ENCODE results near the gene CAPS. TPM values are rescaled to one million over a fixed set of nuclear protein-coding genes. Genes with fewer than 3 reads are reported as not detected.

Gene CAPS
- total and polyA plus RNA-seq, 5 donors from 2014 or later, result 1.2 to 38.8 (median 2.9) TPM

DNA sequence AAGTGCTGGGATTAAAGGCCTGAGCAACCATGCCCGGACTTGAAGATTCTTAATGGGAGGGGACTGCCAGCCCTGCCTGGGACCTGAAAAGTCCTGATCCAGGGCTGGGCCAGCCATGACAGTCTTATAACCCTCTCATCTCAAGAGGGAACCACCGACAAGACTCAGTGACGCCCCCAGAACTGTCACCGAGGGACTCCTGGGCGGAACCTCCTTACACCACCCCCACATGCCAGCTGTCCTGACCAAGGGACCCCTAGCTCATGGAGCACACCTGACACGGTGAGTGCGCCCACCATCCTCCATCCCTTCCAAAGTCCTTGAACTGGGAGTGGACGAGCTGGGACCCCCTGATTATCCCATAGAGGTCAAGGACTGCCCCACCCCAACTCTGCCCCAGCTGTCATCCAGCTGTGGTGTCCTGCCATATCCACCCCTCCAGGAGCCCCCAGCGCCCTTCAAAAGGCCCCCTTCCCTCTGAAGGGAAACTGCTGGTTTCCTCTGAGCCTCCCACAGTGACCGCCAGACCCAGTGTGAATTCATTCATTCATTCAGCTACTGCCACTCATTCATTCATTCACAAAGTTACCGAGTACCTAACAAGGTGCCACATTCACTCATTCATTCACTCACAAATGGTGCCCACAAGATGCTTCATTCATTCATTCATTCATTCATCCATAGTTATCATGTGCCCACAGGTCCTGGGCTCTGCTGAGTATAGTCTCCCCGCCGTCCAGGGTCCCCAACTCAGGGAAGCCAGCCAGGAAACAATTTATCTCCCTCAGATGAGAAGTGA lies 14.1 kb upstream of the CAPS start:
- DNase-seq (no peak), ATAC-seq (ENCODE audit: low read depth in 2 of 2) (no peak)
- Mint-ChIP-seq H3K4me3 (peak overlapping the region in 3 of 4 donors; percentile 49 to 74 (median 50)), H3K27me3 (peaks cover 4% of the 10 kb centered on the region), H3K9me3 (no peaks in the 10 kb centered on the region), H3K36me3 (peaks cover 9% of the 10 kb centered on the region), H3K27ac (peak overlapping the region in 1 of 3 donors; percentile 17), H3K4me1 (peaks cover 0 to 41% (median 15%) of the 10 kb centered on the region in 4 donors)
- peaks cover 29% of the 10 kb centered on the region for H3K36me3 ChIP-seq (ENCODE audit: control insufficient read depth, insufficient read depth, low read length)
- H3K9me3 ChIP-seq (ENCODE audit: control insufficient read depth in 2 of 2, low read length in 2 of 2), result no peaks in the 10 kb centered on the region
- no peaks in the 10 kb centered on the region for H3K27me3 ChIP-seq (ENCODE audit: control insufficient read depth, insufficient read depth, low read length)
- H3K27ac ChIP-seq (ENCODE audit: insufficient read depth, low read length, poor library complexity, severe bottlenecking), result no peak overlapping the region
- peaks cover 19% of the 10 kb centered on the region for H3K4me1 ChIP-seq (ENCODE audit: control insufficient read depth, insufficient read depth, low read length, poor library complexity, severe bottlenecking)
- no peak overlapping the region for H3K4me3 ChIP-seq (ENCODE audit: low read depth, low read length)

DNA sequence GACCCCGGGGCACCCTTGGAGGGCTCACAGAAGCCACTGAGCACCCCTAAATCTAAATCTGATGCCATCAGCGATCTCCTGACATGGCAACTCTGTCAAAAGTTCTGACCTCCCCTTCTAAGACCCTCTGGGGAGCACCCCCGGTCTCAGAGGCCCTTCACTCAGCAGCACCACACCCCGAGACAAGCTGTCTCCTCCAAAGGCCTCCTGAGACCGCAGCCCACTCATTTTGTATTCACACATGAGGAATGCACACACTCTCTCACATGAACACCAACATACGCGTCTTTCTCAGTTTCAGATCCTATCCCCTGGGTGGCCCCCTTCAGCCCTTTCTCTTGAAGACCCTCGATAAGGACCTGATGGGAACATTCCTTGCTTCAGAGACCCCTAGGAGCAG lies 13.1 kb upstream of the CAPS start:
- DNase-seq (no peak), ATAC-seq (ENCODE audit: low read depth in 2 of 2) (no peak)
- Histone ChIP-seq H3K4me1 (ENCODE audit: control insufficient read depth, insufficient read depth, low read length, poor library complexity, severe bottlenecking) (peaks cover 30% of the 10 kb centered on the region), H3K36me3 (ENCODE audit: control insufficient read depth, insufficient read depth, low read length) (peaks cover 19% of the 10 kb centered on the region), H3K4me3 (ENCODE audit: low read depth, low read length) (no peak overlapping the region), H3K9me3 (ENCODE audit: control insufficient read depth in 2 of 2, low read length in 2 of 2) (no peaks in the 10 kb centered on the region), H3K27ac (ENCODE audit: insufficient read depth, low read length, poor library complexity, severe bottlenecking) (no peak overlapping the region), H3K27me3 (ENCODE audit: control insufficient read depth, insufficient read depth, low read length) (no peaks in the 10 kb centered on the region)
- peak overlapping the region; percentile 53 to 79 (median 70) for H3K4me3 Mint-ChIP-seq
- peaks cover 4% of the 10 kb centered on the region for H3K27me3 Mint-ChIP-seq
- H3K27ac Mint-ChIP-seq, result peak overlapping the region in 2 of 3 donors; percentile 62 to 71
- H3K4me1 Mint-ChIP-seq, result peaks cover 0 to 49% (median 15%) of the 10 kb centered on the region in 4 donors
- peaks cover 9% of the 10 kb centered on the region for H3K36me3 Mint-ChIP-seq
- H3K9me3 Mint-ChIP-seq, result no peaks in the 10 kb centered on the region

DNA sequence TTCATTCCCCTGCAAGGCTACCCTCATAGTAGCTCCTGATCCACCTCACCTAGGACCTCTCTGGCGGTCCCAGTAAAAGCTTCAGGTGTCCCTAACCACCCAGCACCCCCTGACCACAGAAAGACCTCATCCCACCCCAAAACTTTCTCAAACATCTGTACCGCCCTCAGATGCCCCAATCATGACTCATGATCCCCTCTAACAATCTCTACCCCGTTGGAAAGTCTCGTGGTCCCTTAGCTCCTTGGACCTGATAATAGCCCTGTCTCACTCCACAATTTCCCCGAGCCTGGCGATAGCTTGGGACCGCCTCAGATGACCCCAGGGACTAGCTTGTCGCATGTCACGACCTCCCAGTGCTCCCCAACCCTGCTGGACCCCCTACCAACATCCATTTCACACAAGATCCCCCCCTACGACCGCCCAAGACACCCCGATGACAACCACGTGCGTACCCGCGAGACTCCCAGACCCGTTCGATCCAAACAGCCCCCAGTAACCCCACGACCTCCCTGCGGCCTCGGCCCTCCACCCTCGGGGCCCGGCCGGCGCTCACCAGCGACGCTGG lies 10.9 kb upstream of the CAPS start:
- Histone ChIP-seq H3K36me3 (ENCODE audit: control insufficient read depth, insufficient read depth, low read length) (peaks cover 7% of the 10 kb centered on the region), H3K27ac (ENCODE audit: insufficient read depth, low read length, poor library complexity, severe bottlenecking) (peak overlapping the region; percentile 95), H3K4me1 (ENCODE audit: control insufficient read depth, insufficient read depth, low read length, poor library complexity, severe bottlenecking) (peaks cover 33% of the 10 kb centered on the region), H3K27me3 (ENCODE audit: control insufficient read depth, insufficient read depth, low read length) (no peaks in the 10 kb centered on the region), H3K4me3 (ENCODE audit: low read depth, low read length) (peak overlapping the region; percentile 90), H3K9me3 (ENCODE audit: control insufficient read depth in 2 of 2, low read length in 2 of 2) (no peaks in the 10 kb centered on the region)
- Mint-ChIP-seq H3K9me3 (no peaks in the 10 kb centered on the region), H3K27ac (peak overlapping the region; percentile 96 to 100 (median 99)), H3K27me3 (peaks cover 4% of the 10 kb centered on the region), H3K36me3 (peaks cover 13% of the 10 kb centered on the region), H3K4me3 (peak overlapping the region; percentile 94 to 99 (median 98)), H3K4me1 (peaks cover 0 to 62% (median 26%) of the 10 kb centered on the region in 4 donors)
- ATAC-seq (ENCODE audit: low read depth in 2 of 2), result no peak
- DNase-seq, result peak in 1 of 3 donors; percentile 18

- Histone ChIP-seq H3K27ac (ENCODE audit: insufficient read depth, low read length, poor library complexity, severe bottlenecking) (peak within 1 kb of the TSS; percentile 95), H3K4me1 (ENCODE audit: control insufficient read depth, insufficient read depth, low read length, poor library complexity, severe bottlenecking) (peaks cover 33% of the 10 kb centered on the region), H3K27me3 (ENCODE audit: control insufficient read depth, insufficient read depth, low read length) (no peaks in the 10 kb centered on the region), H3K4me3 (ENCODE audit: low read depth, low read length) (peak within 1 kb of the TSS; percentile 90), H3K9me3 (ENCODE audit: control insufficient read depth in 2 of 2, low read length in 2 of 2) (no peaks in the 10 kb centered on the region), H3K36me3 (ENCODE audit: control insufficient read depth, insufficient read depth, low read length) (peaks cover 7% of the 10 kb centered on the region)
- Mint-ChIP-seq H3K27ac (peak within 1 kb of the TSS; percentile 96 to 100 (median 99)), H3K4me1 (peaks cover 0 to 61% (median 26%) of the 10 kb centered on the region in 4 donors), H3K36me3 (peaks cover 13% of the 10 kb centered on the region), H3K27me3 (peaks cover 4% of the 10 kb centered on the region), H3K4me3 (peak within 1 kb of the TSS; percentile 94 to 99 (median 98)), H3K9me3 (no peaks in the 10 kb centered on the region)
- peak; percentile 95 to 97 (median 96) for DNase-seq
- peak; percentile 41 for ATAC-seq (ENCODE audit: low read depth in 2 of 2)
Observed at GRCh38 chr19:5903624-5904351, 10.3 kb upstream of the CAPS start, which contains the start of gene NDUFA11. Gene NDUFA11 (minus strand): TSS chr19:5903790. CDS start chr19:5903708, 82 bp downstream.

DNA sequence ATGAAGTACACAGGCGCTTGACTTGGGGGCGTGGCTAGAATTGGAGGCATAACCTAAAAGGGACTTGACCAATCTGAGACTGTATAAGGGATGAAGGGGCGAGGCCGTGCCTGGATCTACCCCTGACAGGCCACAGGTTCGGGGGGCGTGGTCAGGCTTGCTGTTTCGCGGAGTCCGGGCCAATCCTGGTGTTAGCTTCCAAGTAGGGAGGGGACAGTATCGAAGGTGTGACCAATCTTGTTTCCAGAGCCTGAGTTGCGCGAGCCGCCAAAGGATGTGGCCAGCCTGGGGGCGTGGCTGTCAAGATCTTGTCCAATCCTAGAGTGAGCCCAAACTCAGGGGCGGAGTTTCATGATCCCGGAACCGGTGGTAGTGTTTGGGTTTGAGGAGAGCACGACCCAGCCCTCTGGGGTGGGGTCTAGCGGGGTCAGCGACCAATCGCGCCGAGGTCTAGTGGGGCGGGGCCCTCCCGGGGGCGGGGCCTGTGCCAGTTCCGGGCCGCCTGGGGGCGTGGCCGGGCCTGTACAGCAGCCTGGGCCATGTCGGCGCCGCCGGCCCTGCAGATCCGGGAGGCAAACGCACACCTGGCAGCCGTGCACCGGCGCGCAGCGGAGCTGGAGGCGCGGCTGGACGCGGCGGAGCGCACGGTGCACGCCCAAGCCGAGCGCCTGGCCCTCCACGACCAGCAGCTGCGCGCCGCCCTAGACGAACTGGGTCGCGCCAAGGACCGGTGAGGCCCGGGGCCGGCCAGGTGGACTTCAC lies 9.5 kb upstream of the CAPS start, which contains the start of gene VMAC:
TSS of gene VMAC (plus strand) at position 521 of the 762 bp plus-strand sequence. CDS start at position 540, 19 bp downstream.
- H3K4me3 ChIP-seq (ENCODE audit: low read depth, low read length), result peak within 1 kb of the TSS; percentile 90
- H3K27me3 Mint-ChIP-seq, result peaks cover 4% of the 10 kb centered on the region
- H3K4me3 Mint-ChIP-seq, result peak within 1 kb of the TSS; percentile 94 to 99 (median 98)
- H3K4me1 ChIP-seq (ENCODE audit: control insufficient read depth, insufficient read depth, low read length, poor library complexity, severe bottlenecking), result peaks cover 33% of the 10 kb centered on the region
- DNase-seq (peak; percentile 100), ATAC-seq (ENCODE audit: low read depth in 2 of 2) (peak; percentile 80 to 83)
- H3K36me3 Mint-ChIP-seq, result peaks cover 13% of the 10 kb centered on the region
- peak within 1 kb of the TSS; percentile 95 for H3K27ac ChIP-seq (ENCODE audit: insufficient read depth, low read length, poor library complexity, severe bottlenecking)
- no peaks in the 10 kb centered on the region for H3K9me3 Mint-ChIP-seq
- peaks cover 0 to 61% (median 26%) of the 10 kb centered on the region in 4 donors for H3K4me1 Mint-ChIP-seq
- peak within 1 kb of the TSS; percentile 96 to 100 (median 99) for H3K27ac Mint-ChIP-seq
- H3K27me3 ChIP-seq (ENCODE audit: control insufficient read depth, insufficient read depth, low read length), result no peaks in the 10 kb centered on the region
- H3K9me3 ChIP-seq (ENCODE audit: control insufficient read depth in 2 of 2, low read length in 2 of 2), result no peaks in the 10 kb centered on the region
- H3K36me3 ChIP-seq (ENCODE audit: control insufficient read depth, insufficient read depth, low read length), result peaks cover 7% of the 10 kb centered on the region

- Mint-ChIP-seq H3K4me3 (peak overlapping the region; percentile 81 to 99 (median 96)), H3K36me3 (peaks cover 10% of the 10 kb centered on the region), H3K27ac (peak overlapping the region; percentile 75 to 99 (median 96)), H3K9me3 (no peaks in the 10 kb centered on the region), H3K4me1 (peaks cover 0 to 56% (median 22%) of the 10 kb centered on the region in 4 donors), H3K27me3 (peaks cover 4% of the 10 kb centered on the region)
- no peak for ATAC-seq (ENCODE audit: low read depth in 2 of 2)
- Histone ChIP-seq H3K4me3 (ENCODE audit: low read depth, low read length) (peak overlapping the region; percentile 87), H3K27ac (ENCODE audit: insufficient read depth, low read length, poor library complexity, severe bottlenecking) (peak overlapping the region; percentile 69), H3K4me1 (ENCODE audit: control insufficient read depth, insufficient read depth, low read length, poor library complexity, severe bottlenecking) (peaks cover 33% of the 10 kb centered on the region), H3K9me3 (ENCODE audit: control insufficient read depth in 2 of 2, low read length in 2 of 2) (no peaks in the 10 kb centered on the region), H3K36me3 (ENCODE audit: control insufficient read depth, insufficient read depth, low read length) (peaks cover 9% of the 10 kb centered on the region), H3K27me3 (ENCODE audit: control insufficient read depth, insufficient read depth, low read length) (no peaks in the 10 kb centered on the region)
- no peak for DNase-seq
Observed at GRCh38 chr19:5905114-5905778, 8.8 kb upstream of the CAPS start.
